Activated T-cell treated with anti-CD3 and anti-CD28 coated beads for 24 hours (primary cell): Measurements from ENCODE around the gene TTLL10.

Source experiments
- DNase-seq: peaks from one replicate; pipeline ENCODE4 v3.0.0-alpha.2; 2020; ENCODE audit warnings: low read depth

TTLL10 gene

GRCh38 chr1:1160281-1160930, 13.3 kb upstream of the TTLL10 start:
- no peak for DNase-seq

- no peak for DNase-seq
Observed at GRCh38 chr1:1161078-1161682, 12.5 kb upstream of the TTLL10 start.

- no peak for DNase-seq
Observed at GRCh38 chr1:1161683-1162079, 12.0 kb upstream of the TTLL10 start.

- DNase-seq, result no peak
Observed at GRCh38 chr1:1162597-1163537, 10.8 kb upstream of the TTLL10 start.

GRCh38 chr1:1163538-1164070, 10.1 kb upstream of the TTLL10 start:
- no peak for DNase-seq

DNA sequence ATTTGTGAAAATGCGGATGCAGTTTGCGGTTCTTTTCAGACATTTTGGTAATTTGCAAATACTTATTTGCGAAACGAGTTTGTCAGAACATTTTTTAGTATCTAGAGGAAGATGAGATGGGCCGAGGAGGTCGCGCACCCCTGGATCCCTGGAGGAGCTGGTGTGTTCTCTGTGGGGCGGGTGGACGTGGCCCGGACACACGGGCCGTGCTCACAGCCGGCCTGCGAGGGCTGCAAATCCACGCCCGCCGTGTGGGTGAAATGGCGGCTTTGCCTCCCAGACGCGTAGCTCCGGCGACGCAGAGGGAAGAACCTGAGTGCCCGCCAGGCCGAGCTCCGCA, 9.3 kb upstream of the TTLL10 start:
- DNase-seq, result no peak

DNA sequence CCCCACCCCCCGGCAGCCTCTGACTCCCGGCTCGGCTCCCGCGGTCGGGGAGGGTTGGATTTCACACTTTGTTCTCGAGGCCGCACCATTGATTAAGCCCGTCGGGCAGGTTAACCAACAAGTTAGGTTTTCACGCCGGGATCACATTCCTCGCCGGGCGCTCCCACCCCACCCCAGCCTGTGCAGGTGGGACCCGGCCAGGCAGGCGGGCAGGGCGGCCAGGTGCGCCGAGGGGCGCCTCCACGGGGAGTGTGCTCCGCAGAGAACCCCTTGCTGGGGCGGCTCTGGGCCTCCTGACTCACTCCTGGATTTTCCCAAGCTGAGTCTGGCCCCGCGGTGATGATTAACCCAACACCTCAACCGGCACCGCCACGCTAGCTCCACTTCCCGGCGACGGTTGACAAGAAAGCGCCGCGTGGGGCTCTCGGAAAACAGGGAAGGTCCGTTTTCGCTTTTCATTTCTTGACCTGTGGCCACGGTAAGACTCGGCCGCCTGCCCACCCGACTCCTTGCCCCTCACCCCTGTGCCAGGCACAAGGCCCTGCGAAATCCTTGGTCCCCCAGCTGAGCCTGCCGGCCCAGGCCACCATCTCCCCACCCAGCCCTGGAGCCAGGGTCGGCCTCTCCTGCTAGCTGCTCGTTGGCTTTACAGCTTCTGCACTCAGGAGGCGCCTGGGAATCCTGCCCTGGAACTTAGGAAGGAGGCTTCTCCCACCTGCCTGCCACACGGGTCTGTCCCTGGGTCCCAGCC, 8.8 kb upstream of the TTLL10 start:
- DNase-seq, result no peak

- DNase-seq, result no peak
Observed at GRCh38 chr1:1165485-1165884, 8.2 kb upstream of the TTLL10 start.

GRCh38 chr1:1165900-1166421, 7.7 kb upstream of the TTLL10 start:
- DNase-seq, result no peak

DNA sequence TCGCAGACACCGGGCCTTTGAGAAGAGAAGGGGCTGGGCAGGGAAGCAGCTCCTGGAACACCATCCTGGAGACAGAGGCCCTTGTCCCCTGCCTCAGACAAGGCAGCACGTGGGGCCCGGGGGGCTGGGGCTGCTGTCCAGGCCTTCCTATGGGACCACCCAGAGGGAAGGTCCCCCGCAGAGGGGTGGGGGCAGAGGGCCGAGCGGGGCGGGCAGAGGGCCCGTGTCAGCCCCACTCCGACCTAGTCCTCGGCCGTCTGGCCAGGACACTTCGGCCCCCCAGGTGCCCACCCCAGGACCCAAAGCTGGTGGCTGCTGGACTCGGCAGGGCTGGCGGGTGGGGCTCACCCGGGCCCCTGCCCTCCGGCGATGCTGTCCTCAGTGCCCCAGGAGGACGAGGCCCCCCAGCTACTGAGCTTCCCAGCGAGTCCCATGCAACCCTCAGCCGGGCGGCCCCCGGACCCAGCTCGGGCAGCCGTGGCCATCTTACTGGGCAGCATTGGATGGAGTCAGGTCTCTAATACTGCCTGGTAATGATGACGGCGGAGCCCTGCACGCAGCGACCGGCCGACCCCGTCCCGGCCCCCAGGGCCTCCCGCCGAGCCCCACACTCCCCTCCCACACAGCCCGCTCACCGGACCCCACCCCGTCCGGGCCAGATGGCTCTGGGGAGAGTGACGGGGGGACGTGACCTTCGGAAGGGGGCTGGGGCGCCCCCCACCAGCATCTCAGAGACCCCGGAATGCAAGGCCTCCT, 6.9 kb upstream of the TTLL10 start:
- DNase-seq, result no peak

- DNase-seq, result no peak
Observed at GRCh38 chr1:1167398-1167821, 6.3 kb upstream of the TTLL10 start.

DNA sequence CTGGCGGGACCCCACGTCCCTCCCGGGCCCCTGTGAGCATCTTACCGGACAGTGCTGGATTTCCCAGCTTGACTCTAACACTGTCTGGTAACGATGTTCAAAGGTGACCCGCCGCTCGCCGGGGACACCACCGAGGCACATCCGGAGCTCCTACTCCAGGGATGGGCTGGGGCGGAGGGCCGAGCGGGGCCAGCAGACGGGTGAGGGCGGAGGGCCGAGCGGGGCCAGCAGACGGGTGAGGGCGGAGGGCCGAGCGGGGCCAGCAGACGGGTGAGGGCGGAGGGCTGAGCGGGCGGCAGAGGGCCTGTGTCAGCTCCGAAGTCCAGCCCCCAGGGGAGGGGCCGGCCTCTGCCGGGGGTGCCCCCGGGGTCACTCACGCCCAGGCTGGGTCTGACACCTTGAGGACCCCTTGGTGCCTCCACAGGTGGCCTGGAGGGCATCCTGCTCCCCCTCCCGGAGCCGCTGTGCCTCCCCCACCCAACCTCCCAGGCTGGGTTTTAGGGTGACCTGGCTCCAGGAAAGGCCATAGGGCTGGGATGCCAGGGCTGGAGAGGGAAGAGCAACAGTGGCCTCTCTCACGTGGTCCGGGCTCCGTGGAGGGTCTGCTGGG, 5.7 kb upstream of the TTLL10 start:
- DNase-seq, result no peak

- no peak for DNase-seq
Observed at GRCh38 chr1:1168451-1169411, 4.9 kb upstream of the TTLL10 start.

- DNase-seq, result no peak
Observed at GRCh38 chr1:1169429-1170214, 4.1 kb upstream of the TTLL10 start.

GRCh38 chr1:1170215-1171091, 3.2 kb upstream of the TTLL10 start:
- no peak for DNase-seq

DNA sequence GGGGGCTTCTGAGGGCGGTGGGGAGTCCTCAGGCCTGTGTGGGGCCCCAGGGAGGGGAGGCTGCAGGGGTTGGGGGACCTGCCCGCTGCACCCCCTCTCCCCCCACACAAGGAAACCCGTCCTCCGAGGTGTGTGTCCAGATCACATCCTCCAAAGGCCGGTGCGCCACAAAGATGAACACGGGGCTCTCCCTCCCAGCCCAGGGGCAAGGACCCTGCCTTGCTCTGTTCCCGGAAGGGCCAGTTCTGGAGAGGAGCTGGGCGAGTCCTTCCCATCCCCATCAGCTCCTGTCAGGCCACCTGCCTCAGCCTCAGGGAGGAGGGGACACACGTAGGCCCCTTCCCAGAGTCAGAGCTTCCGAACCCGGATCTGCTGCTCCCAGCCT, 2.5 kb upstream of the TTLL10 start:
- no peak for DNase-seq

DNA sequence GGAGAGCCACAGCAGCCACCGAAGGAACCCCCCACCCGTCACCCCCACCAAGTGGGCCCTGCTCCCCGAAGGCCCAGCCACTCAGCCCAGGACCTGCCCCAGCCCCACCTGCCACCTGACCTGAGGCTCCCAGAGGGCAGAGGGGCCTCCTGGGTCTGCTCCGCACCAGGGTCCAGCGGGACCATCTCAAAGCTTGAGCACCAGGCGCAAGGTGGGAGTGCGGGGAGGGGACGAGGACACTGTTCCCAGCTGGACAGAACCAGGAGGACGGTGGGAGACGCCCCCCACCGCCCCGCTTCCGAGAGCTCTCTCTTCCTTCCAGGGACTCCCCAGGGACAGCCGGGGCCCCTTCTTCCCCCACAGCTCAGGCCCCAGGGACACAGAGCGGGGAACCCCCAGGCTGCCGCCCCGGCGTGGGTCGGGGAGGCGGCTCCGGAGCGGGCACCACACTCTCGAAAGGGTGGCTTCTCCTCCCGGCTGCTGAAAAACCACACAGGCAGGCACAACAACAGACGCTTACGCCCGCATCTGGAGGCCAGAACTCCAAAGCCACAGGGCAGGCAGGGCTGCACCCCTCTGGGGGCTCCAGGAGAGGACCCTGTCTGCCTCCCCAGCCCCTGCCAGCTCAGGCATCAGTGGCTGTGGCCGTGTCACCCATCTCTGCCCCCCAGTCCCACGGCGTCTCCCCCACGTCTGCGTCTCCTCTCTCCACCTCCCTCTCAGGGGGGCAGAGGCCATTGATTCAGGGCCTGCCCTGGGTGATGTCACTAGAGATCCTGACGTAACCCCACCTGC, 1.9 kb upstream of the TTLL10 start:
- no peak for DNase-seq
